ENCODE data around the gene SPNS3.

DNA sequence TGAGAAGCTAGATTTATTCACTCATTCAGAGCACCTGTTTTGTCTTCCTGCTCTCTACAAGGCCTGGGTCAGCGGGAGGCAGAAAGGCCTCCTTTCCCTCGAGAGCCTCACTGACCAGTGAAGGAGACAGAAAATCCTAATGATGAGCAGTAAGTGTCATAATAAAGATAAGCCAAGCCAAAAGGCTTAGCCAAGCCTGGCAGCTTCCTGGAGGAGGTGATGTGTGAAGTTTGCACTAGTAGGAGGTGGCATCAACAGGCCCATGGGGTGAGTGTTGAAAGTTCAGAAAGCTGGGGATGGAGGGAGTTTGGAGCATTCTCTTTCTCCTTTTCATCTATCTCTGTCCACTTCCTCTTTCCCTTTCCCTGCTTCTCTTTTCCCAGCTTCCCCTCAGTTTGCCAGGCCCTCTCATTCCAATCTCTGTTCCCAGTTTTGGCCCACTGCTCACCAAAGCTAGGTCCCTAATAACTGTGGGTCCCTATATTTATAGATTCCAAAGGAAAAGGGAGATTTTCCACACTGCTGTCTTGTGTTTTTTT is 16.5 kb upstream of the SPNS3 start:
- TF ChIP-seq, protein P1, sequence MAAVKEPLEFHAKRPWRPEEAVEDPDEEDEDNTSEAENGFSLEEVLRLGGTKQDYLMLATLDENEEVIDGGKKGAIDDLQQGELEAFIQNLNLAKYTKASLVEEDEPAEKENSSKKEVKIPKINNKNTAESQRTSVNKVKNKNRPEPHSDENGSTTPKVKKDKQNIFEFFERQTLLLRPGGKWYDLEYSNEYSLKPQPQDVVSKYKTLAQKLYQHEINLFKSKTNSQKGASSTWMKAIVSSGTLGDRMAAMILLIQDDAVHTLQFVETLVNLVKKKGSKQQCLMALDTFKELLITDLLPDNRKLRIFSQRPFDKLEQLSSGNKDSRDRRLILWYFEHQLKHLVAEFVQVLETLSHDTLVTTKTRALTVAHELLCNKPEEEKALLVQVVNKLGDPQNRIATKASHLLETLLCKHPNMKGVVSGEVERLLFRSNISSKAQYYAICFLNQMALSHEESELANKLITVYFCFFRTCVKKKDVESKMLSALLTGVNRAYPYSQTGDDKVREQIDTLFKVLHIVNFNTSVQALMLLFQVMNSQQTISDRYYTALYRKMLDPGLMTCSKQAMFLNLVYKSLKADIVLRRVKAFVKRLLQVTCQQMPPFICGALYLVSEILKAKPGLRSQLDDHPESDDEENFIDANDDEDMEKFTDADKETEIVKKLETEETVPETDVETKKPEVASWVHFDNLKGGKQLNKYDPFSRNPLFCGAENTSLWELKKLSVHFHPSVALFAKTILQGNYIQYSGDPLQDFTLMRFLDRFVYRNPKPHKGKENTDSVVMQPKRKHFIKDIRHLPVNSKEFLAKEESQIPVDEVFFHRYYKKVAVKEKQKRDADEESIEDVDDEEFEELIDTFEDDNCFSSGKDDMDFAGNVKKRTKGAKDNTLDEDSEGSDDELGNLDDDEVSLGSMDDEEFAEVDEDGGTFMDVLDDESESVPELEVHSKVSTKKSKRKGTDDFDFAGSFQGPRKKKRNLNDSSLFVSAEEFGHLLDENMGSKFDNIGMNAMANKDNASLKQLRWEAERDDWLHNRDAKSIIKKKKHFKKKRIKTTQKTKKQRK (IDR thresholded peaks at IDR 0.05; ENCODE audit: low read depth, low read length) = no peak
- TF ChIP-seq, protein P2, sequence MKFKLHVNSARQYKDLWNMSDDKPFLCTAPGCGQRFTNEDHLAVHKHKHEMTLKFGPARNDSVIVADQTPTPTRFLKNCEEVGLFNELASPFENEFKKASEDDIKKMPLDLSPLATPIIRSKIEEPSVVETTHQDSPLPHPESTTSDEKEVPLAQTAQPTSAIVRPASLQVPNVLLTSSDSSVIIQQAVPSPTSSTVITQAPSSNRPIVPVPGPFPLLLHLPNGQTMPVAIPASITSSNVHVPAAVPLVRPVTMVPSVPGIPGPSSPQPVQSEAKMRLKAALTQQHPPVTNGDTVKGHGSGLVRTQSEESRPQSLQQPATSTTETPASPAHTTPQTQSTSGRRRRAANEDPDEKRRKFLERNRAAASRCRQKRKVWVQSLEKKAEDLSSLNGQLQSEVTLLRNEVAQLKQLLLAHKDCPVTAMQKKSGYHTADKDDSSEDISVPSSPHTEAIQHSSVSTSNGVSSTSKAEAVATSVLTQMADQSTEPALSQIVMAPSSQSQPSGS (IDR thresholded peaks at IDR 0.05; ENCODE audit: low read length) = no peak
- no peak for TF ChIP-seq EZH2 (IDR thresholded peaks at IDR 0.05; ENCODE audit: borderline replicate concordance, control insufficient read depth, low read depth, low read length)
